NCI-H2196 (cell line): ENCODE results near the gene NCOA5.
"Not testable (repeated sequence)": the region's sequence is repeated elsewhere in the genome, so short reads cannot be mapped to it uniquely, and the experiment has no call there.

Experiments
- DNase-seq: peaks from one replicate; lab custom pipeline; 2025; ENCODE audit not compliant: unreplicated experiment; lab: John Stamatoyannopoulos, UW

Gene NCOA5

GRCh38 chr20:46093531-46093930, 3.8 kb upstream of the NCOA5 start:
- DNase-seq, result no peak

GRCh38 chr20:46091622-46092535, 2.1 kb upstream of the NCOA5 start:
- not testable (repeated sequence) for DNase-seq

GRCh38 chr20:46089167-46089416, 670 bp downstream of the NCOA5 start:
- no peak for DNase-seq

GRCh38 chr20:46088409-46089166, 1.2 kb downstream of the NCOA5 start:
- DNase-seq, result no peak

GRCh38 chr20:46087161-46087560, 2.6 kb downstream of the NCOA5 start:
- DNase-seq, result no peak

- peak; percentile 16 for DNase-seq
These were observed 4.4 kb downstream of the NCOA5 start for GRCh38 chr20:46085179-46085851.

GRCh38 chr20:46084805-46085178, 5.0 kb downstream of the NCOA5 start:
- DNase-seq, result no peak

GRCh38 chr20:46083531-46084061, 6.2 kb downstream of the NCOA5 start:
- DNase-seq, result no peak

GRCh38 chr20:46083101-46083500, 6.7 kb downstream of the NCOA5 start:
- DNase-seq, result no peak

- DNase-seq, result no peak
These were observed 8.7 kb downstream of the NCOA5 start for GRCh38 chr20:46081074-46081473.

- DNase-seq, result no peak
These were observed 10.8 kb downstream of the NCOA5 start for GRCh38 chr20:46078954-46079353.

GRCh38 chr20:46077642-46078305, 12.0 kb downstream of the NCOA5 start:
- no peak for DNase-seq

- DNase-seq, result no peak
These were observed 13.0 kb downstream of the NCOA5 start for GRCh38 chr20:46076806-46077205.

GRCh38 chr20:46074006-46074405, 15.8 kb downstream of the NCOA5 start:
- no peak for DNase-seq

- DNase-seq, result no peak
These were observed 16.3 kb downstream of the NCOA5 start for GRCh38 chr20:46073443-46073842.

GRCh38 chr20:46073024-46073423, 16.7 kb downstream of the NCOA5 start:
- DNase-seq, result no peak

GRCh38 chr20:46071573-46071972, 18.2 kb downstream of the NCOA5 start:
- DNase-seq, result no peak

GRCh38 chr20:46070215-46070900, 19.4 kb downstream of the NCOA5 start:
- DNase-seq, result no peak

- DNase-seq, result no peak
These were observed 24.1 kb downstream of the NCOA5 start for GRCh38 chr20:46065691-46066090.

GRCh38 chr20:46065006-46065405, 24.8 kb downstream of the NCOA5 start:
- DNase-seq, result no peak

- no peak for DNase-seq
These were observed 26.1 kb downstream of the NCOA5 start for GRCh38 chr20:46063652-46064054.
